LoVo (cell line): Measurements from ENCODE around the gene ATP12A.

Source experiments
- DNase-seq: peaks from one replicate; pipeline ENCODE4 v3.0.0-alpha.2; 2016; ENCODE audit warnings: low spot score

ATP12A gene

DNA sequence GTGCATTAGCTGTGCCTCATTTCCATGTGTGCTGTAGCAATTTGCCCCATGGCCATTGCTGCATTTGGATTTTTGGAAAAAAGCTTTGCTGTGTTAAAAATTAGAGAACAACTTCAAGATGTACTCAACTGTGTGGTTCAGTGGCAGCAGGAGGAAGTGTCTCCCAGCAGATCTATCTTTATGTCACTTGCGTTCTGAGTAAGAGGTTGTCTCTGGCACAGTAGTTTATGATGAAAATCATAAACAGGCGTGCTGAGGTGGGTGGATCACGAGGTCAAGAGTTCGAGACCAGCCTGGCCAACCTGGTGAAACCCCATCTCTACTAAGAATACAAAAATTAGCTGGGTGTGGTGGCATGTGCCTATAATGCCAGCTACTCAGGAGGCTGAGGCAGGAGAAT lies 54.7 kb downstream of the ATP12A start:
- no peak for DNase-seq

DNA sequence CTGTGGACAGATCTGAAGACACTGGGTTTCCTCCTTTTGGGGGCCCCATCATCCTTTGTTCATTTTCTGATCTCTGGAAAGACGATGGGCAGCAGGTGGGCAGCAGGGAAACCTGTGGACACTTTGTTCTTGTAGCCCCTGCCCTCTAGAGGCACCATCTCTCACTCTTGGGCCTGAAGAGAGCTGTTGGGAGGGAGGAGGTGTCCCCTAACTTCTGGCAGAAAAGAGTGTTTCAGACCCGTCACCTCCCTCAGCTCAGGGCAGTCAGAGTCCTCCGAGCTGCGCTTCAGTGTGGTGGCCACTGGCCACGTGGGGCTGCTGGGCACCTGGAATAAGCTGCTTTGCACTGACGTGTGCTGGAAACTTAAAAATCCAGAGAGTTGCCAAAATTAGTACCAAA lies 56.8 kb downstream of the ATP12A start:
- DNase-seq, result no peak

DNA sequence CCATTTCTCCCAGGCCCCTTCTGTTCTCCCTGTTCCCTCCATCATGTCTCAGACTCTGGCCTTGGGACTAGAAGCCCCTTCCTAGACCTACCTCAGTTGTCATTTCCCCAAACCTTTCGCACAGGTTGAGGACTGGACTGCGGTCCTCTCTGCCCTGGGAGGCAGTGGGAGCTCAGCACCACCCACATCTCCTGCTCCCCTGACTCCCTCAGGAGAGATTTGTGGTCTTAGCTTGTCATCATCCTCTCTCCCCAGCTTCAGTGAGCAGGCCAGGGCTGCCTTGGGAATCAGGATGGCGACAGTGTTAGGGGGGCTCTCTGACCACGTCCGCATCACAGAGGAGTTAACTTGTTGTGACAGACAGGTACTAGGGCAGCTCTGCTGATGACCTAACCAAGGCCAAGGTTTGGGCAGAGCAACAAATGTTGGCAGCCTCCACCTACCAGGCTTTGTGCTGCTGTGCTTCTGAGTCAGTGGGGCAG lies 58.2 kb downstream of the ATP12A start:
- DNase-seq, result no peak

DNA sequence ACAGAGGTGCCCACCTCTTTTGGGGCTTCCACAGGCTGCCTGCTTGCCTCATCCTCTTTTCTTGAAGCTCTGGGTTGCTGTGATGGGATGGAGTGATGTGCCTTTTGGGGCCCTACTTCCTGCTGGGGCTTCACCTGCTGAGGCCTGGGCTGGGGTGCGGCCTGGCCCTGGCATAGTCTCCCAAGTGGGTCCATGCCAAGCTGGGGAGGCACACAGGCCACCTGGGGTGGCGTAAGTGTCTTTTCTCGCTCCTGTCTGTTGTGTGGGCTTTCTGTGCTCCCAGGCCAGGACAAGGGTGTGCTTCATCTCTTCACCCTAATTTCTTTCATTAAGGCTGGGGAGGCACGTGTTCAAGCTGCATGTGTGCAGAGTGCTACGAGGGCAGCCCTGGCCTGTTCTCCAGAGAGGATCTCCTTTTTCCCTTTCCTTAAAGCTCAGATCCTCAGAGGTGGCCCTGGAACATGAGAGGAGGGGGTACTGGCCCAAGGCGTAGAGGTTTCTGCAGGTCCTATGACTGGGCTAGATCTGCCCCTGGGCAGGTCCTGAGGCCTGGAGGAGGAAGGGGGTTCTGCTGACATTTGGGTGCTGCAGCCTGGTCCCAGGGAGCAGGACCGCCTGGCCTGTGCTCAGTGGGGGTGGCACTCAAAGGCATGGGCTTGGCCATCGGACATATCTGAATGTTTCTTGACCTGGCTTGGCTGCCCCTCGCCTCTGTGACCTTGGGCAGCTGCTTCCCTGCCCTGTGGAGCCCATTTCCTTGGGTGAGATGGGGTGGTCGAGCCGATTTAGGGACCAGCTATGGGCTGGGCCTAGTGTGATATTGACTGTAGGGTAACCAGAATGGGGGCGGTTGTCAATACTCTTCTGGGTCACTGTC lies 60.0 kb downstream of the ATP12A start:
- DNase-seq, result no peak

DNA sequence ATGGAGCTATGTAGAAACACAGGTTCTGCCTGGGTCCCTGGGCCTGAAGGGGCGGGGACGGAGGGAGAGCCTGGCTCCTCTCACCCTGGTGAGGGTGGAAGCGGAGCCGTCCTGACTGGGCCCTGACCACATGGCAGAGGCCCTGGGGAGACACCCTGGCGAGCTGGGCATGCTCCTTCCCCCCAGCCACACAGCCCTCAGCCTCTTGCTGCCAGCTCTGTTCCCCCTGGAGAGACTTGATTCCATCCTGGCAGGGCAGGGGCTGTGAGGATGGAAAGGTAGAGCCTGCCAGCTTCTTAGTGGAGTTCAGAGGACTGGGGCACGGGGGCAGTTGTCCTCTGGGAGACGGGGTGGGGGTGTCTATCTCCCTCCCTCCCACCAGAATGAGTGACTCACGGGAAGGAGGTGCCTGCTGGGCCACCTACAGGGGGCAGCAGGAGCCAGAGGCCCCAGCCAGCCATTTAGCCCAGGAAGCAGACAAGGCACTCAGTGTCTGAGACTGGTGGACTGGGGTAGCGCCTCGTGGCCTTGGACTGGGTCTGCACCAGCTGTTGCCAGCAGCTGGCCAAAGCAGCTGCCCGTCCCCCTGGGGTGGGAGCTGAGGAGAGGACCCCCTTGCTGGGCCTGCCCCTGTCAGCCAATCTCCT lies 60.9 kb downstream of the ATP12A start:
- no peak for DNase-seq

DNA sequence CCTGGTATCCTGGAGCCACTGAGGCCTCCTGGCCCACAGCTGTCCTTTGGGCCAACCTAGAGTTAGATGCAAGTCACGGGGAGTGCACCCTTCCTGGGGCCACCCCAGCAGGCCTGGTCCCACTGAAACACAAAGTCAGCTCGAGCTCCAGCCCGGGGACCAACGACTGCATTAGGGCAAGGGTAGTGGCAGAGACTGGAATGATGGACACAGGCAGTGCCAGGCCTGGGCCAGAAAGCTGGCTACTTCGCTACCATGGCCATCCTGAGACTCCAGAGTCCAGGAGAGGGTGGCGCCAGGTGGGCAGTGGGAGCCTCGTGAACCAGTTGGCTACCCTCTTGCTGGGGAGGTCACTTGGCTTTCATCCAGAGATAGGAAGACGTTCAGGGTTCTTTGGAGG lies 61.6 kb downstream of the ATP12A start:
- no peak for DNase-seq

DNA sequence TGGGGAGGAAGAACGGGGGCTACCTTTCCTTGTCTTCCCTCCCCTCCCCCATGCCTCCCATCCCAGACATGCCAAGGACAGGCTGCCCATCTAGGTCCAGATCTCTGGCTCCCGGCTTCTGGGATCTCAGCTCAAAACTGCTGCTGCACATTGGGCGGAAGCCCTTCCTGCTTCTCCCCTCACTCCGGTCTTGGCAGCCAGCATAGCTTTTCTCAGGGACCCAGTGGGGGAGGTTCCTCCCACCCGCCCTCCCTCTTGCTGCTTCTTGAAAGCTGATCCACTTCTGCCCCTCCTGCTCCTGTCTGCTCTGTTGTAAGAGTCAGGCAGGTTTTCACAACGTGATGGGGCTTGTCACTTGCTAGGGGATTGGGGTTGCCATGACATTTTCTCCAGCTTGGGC lies 62.1 kb downstream of the ATP12A start:
- DNase-seq, result no peak

DNA sequence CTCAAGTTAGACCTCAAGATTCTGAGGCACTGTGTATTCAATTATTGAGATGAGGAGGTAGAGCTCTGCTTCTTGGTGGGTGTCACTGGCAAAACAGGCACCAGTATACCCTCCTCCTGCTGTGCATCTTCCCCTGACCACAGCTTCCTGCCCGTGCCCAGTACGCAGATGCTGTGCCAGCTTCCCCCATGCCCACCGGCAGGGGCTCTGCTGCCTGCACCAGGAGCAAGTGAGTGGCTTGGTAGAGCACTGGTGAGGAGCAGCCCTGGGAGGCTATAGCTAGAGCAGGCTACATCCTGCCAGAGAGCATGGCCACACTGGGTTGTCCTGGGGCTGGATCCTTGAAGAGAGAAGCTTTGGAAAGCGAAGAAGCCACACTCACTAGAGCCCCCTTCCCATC lies 62.8 kb downstream of the ATP12A start:
- no peak for DNase-seq

DNA sequence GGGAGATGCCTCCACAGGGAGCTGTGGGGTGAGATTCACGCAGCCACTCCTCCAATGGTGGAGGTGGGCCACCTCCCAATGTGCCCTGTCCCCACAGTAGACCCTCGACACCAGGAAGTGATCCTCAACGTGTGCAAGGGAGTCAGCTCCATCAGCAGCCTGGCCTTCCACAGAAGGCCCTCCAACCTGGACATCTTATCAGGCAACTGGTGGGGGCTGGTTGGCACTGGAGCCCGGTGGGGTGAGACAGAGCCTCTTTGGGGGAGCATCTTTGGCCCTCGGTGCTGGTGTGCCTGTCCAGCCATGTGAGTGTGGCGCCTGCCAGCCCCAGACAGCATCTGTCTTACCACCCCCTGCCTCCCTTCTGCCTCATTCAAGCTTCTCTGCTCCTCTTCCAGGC lies 64.0 kb downstream of the ATP12A start:
- no peak for DNase-seq

DNA sequence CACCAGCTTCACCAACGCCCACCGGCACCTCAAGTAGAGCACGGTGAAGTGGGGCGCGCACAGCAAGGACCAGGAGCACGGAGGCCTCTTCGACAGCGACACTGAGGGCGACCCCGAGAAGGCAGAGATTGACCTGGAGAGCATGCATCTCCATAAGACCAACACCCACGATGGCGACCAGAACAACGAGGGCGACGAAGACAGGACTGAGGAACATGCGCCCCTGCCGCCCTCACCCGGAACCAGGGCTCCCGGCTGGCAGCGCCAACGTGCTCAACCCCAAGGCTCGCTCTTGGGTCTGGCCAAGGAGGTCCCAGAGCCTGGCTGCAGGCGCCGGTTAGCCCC lies 65.3 kb downstream of the ATP12A start:
- DNase-seq, result no peak

DNA sequence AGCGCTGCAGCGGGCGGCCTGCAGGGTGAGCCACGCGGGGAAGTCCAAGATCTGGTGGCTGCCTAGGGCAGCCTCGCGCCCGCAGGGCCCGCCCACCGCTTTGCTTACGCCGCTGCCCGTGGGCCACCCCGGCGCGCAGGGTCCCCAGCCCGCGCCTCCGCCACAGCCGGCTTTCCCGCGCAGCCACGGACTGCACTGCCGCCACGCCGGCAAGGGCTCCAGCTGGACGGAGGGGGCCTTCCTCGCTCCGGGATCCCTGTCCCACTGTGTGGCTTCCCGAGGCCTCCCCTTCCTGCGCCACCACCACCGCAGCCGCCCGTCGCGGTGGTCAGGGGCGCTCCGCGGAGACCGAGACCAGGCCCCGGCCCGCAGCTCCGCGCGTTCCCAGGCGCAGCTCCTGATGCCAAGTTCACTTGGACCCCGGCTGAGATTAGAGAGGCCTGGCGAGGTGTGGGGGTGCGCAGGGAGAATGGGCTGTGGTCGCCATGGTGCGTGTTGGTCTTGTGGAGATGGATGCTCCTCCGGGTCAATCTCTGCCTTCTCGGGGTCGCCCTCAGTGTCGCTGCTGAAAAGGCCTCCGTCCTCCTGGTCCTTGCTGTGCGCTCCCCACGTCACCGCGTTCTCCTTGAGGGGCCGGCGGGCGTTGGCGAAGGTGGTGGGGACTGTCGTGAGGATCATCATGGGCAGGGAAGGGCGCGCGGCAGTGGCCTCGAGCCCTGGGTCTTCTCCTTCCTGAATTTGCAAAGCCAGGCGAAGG lies 65.8 kb downstream of the ATP12A start:
- no peak for DNase-seq

DNA sequence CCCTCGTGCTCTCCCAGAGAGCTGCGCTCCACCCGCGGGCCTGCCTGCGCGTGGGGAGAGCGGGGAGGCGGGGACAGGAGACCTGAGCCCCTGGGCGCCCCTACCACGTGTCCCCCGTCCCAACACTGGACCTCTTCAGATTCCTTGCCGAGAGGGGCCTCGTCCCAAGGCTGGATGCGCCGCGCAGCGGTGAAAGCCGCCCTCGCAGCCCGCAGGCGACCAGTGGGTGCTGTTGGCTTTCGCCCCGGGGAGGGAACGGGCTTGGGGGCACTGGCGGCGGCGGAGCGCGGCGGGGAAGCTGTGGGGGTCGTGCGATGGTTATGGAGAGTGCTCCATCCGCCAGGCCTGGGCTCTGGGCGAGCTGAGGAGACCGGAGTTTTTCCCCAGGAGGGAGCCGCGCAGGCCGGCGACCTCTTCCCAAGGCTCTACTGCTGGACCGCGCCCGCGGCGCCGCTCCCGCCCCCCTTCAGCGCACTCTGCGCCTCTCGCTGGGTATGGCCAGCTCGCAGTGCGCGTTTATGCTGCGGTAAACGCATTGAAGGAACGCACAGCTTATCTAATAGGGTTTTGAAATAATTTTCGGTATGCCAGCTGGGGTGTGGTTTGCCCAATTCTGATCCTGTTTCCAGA lies 66.5 kb downstream of the ATP12A start:
- DNase-seq, result no peak

DNA sequence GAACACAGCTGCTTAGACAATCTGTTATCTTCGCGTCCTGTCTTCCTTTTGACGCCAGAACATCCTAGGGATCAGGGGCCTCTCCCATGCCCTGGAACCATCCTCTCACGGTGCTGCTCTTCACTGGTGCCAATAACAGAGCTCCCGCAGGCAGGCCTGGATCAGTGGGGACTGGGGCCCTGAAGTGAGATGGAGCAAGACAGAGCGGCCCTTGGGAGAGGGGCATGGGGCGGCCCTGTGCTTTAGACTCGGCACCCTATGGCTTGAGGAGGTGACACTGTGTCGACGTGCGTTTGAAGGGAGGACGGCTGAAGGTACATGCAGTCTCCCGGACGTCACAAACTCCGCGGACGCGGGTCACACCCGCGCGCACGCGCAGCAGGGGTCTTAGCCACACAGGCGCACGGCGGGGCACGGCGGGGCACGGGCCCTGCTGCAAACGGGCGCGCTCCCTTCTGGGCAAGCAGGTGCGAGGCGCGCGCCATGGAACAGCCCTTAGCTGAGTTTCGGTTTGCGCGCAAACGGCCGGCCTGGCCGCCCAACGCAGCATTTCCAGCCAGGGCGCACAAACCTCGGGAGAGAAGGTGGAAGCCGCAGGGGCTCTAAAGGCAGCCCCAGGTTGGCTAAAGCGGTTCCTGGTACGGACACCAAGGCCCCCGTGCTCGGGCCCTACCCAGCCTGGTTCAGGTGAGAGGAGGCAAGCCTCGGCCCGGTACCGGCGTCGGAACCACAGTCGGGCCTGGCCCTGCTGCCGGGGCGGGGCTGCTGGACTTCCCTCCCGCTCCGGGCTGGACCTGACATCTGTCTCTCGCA lies 67.2 kb downstream of the ATP12A start:
- DNase-seq, result no peak

DNA sequence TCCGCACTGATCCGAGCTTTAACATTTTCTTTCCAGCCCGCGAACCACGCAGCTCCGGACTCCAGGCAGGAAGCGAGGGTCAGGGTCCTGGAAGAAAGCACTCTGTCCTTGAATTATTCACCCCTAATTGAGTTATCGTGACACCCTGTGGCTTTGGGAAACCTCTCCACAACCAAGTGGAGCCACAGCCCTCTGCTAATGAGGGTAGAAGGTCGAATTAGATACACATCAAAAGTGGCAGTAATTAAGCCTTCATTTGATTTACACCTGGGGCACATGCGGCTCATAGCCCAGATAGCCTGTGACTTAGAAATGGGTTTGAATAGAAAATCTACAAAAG lies 67.8 kb downstream of the ATP12A start:
- DNase-seq, result no peak

DNA sequence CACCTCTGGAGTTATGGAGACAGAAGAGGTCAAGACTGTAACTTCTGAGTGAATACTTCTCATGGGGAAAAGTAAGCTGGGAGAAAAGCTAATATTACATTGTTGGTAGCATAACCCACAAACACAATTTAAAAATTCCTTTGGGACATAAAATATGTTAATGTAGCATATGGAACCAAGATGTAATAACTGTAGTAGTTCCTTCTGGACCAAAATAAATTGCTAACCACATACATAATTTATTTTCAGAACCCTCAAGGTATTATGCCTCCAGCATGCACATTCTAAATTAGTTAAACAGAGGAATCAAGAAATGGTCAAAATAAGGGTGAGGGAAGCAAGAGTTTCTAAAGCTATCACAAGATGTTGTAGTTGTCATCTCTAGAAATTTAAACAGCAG lies 79.0 kb downstream of the ATP12A start:
- DNase-seq, result no peak
